Endodermal cell (in vitro differentiated cells): Measurements from ENCODE around the gene AATF. TPM values are rescaled to one million over a fixed set of nuclear protein-coding genes. Genes with fewer than 3 reads are reported as not detected.
A peak's percentile ranks its signal among the peaks of the same experiment; 100 is the strongest.

Experiments used
- DNase-seq: peaks from one replicate; pipeline ENCODE4 v3.0.0-alpha.2; 2017
- H3K27ac ChIP-seq: 2 replicates; pipeline ENCODE4 v1.5.1; 2013; ENCODE audit warnings: mild to moderate bottlenecking, low read depth, low read length, moderate library complexity
- H3K27me3 ChIP-seq: 2 replicates; pipeline ENCODE4 v1.6.1; 2013; ENCODE audit warnings: mild to moderate bottlenecking, low read length, moderate library complexity; ENCODE audit not compliant: insufficient read depth, control insufficient read depth, poor library complexity, severe bottlenecking
- H3K36me3 ChIP-seq: 2 replicates; pipeline ENCODE4 v1.7.0; 2013; ENCODE audit warnings: mild to moderate bottlenecking, low read length, moderate library complexity; ENCODE audit not compliant: control insufficient read depth, insufficient read depth
- H3K4me1 ChIP-seq: one replicate; pipeline ENCODE4 v1.7.0; 2013; ENCODE audit warnings: low read length; ENCODE audit not compliant: control insufficient read depth, insufficient read depth
- H3K4me3 ChIP-seq: 2 replicates; pipeline ENCODE4 v1.5.1; 2013; ENCODE audit warnings: mild to moderate bottlenecking, low read length, moderate library complexity
- H3K9ac ChIP-seq: 2 replicates; pipeline ENCODE4 v1.6.1; 2013; ENCODE audit warnings: mild to moderate bottlenecking, low read length, moderate library complexity; ENCODE audit not compliant: poor library complexity, severe bottlenecking; ENCODE audit errors: extremely low read depth
- H3K9me3 ChIP-seq: 2 replicates; pipeline ENCODE4 v1.6.1; 2013; ENCODE audit warnings: mild to moderate bottlenecking, low read length, moderate library complexity; ENCODE audit not compliant: control insufficient read depth
- H3K27ac Mint-ChIP-seq: 2 replicates; pipeline ENCODE4 v1.8.0; 2020; ENCODE audit warnings: mixed read lengths
- H3K27me3 Mint-ChIP-seq: 2 replicates; pipeline ENCODE4 v1.8.0; 2021; ENCODE audit warnings: mild to moderate bottlenecking, mixed read lengths; ENCODE audit not compliant: insufficient read depth
- H3K36me3 Mint-ChIP-seq: 2 replicates; pipeline ENCODE4 v1.8.0; 2020; ENCODE audit warnings: low read depth, mixed read lengths
- H3K4me1 Mint-ChIP-seq: 2 replicates; pipeline ENCODE4 v1.8.0; 2020; ENCODE audit warnings: mixed read lengths
- H3K4me3 Mint-ChIP-seq: 2 replicates; pipeline ENCODE4 v1.8.0; 2020; ENCODE audit warnings: mild to moderate bottlenecking, moderate library complexity, mixed read lengths
- H3K9me3 Mint-ChIP-seq: 2 replicates; pipeline ENCODE4 v1.8.0; 2020; ENCODE audit warnings: mild to moderate bottlenecking, mixed read lengths
- CTCF ChIP-seq: fragments of 200-600 bp; sonication (generic); conservative IDR thresholded peaks from 2 replicates; pipeline ENCODE4 v1.5.0; 2021; ENCODE audit warnings: antibody characterized with exemption, mild to moderate bottlenecking
- WGBS, 2 experiments: methylation state at CpG; one replicate each; pipeline versions ENCODE4 v1.1.5 to v1.1.7; 2013; ENCODE audit warnings: missing lambda C conversion rate in 2 of 2, mixed read lengths in 1 of 2; ENCODE audit not compliant: insufficient coverage in 1 of 2, insufficient read length in 1 of 2; 5-methylcytosine and 5-hydroxymethylcytosine counted together
- total RNA-seq, 2 donors: library from RNA; stranded (reverse); fragmentation: NEBNext Ultra II Directional in 1 of 2; extraction: Animal tissue kit (Norgen Biotek cat#: 25700) in 1 of 2; gene quantifications; 2 replicates in 1 of 2; 3 replicates in 1 of 2; pipeline ENCODE4 v1.2.1, GENCODE V29; 2021

The AATF gene
- total RNA-seq, 2 donors from 2014 or later = 90.7 TPM

GRCh38 chr17:36930583-36930900 is 18.2 kb upstream of the AATF start:
- Mint-ChIP-seq H3K27me3 (peaks cover 55% of the 10 kb centered on the region), H3K36me3 (peaks cover 49% of the 10 kb centered on the region), H3K9me3 (no peaks in the 10 kb centered on the region), H3K4me3 (no peak overlapping the region), H3K27ac (peak overlapping the region; percentile 20), H3K4me1 (peaks cover 80% of the 10 kb centered on the region)
- Histone ChIP-seq H3K4me1 (peaks cover 27% of the 10 kb centered on the region), H3K9ac (no peak overlapping the region), H3K27ac (no peak overlapping the region), H3K9me3 (no peaks in the 10 kb centered on the region), H3K27me3 (peaks cover 50% of the 10 kb centered on the region), H3K36me3 (peaks cover 71% of the 10 kb centered on the region), H3K4me3 (no peak overlapping the region)
- WGBS, 2 experiments = 91% methylated on average over 1 of the region's 1 CpG; no CpG with 5 or more reads in 1 of the 2 experiments
- DNase-seq = peak; percentile 41
- TF ChIP-seq CTCF = no peak

GRCh38 chr17:36931096-36931696 is 17.6 kb upstream of the AATF start:
- peaks cover 58% of the 10 kb centered on the region for H3K27me3 Mint-ChIP-seq
- peaks cover 51% of the 10 kb centered on the region for H3K27me3 ChIP-seq
- H3K36me3 Mint-ChIP-seq = peaks cover 46% of the 10 kb centered on the region
- H3K27ac Mint-ChIP-seq = peak overlapping the region; percentile 79
- peaks cover 73% of the 10 kb centered on the region for H3K4me1 Mint-ChIP-seq
- peaks cover 23% of the 10 kb centered on the region for H3K4me1 ChIP-seq
- peaks cover 65% of the 10 kb centered on the region for H3K36me3 ChIP-seq
- 73 to 91% methylated on average over 4 to 7 of the region's 7 CpGs for WGBS, 2 experiments
- H3K9ac ChIP-seq = no peak overlapping the region
- no peak overlapping the region for H3K4me3 ChIP-seq
- H3K27ac ChIP-seq = no peak overlapping the region
- no peak for TF ChIP-seq CTCF
- H3K4me3 Mint-ChIP-seq = peak overlapping the region; percentile 98
- H3K9me3 ChIP-seq = no peaks in the 10 kb centered on the region
- DNase-seq = peak; percentile 58
- no peaks in the 10 kb centered on the region for H3K9me3 Mint-ChIP-seq

- no peak for TF ChIP-seq CTCF
- Histone ChIP-seq H3K36me3 (peaks cover 63% of the 10 kb centered on the region), H3K9ac (no peak overlapping the region), H3K4me1 (peaks cover 23% of the 10 kb centered on the region), H3K4me3 (peak overlapping the region; percentile 53), H3K9me3 (no peaks in the 10 kb centered on the region), H3K27ac (no peak overlapping the region), H3K27me3 (peaks cover 53% of the 10 kb centered on the region)
- Mint-ChIP-seq H3K4me1 (peaks cover 68% of the 10 kb centered on the region), H3K36me3 (peaks cover 46% of the 10 kb centered on the region), H3K27ac (peak overlapping the region; percentile 90), H3K9me3 (no peaks in the 10 kb centered on the region), H3K4me3 (peak overlapping the region; percentile 98), H3K27me3 (peaks cover 59% of the 10 kb centered on the region)
- peak; percentile 57 for DNase-seq
- 41 to 46% methylated on average over 26 to 30 of the region's 30 CpGs for whole genome bisulfite sequencing, 2 experiments
Measured at GRCh38 chr17:36931697-36932382, 16.9 kb upstream of the AATF start.
